D341Med (cell line): ENCODE data around the gene MEF2C.
"Not testable (repeated sequence)": the region's sequence is repeated elsewhere in the genome, so short reads cannot be mapped to it uniquely, and the experiment has no call there.

ENCODE experiments used
- DNase-seq: peaks from one replicate; pipeline ENCODE4 v3.0.0; 2012; ENCODE audit warnings: low spot score

Gene MEF2C

GRCh38 chr5:88862547-88863175 lies 20.3 kb downstream of the MEF2C start:
- DNase-seq, result no peak

GRCh38 chr5:88861231-88861630 lies 21.8 kb downstream of the MEF2C start:
- DNase-seq, result no peak

- no peak for DNase-seq
These were observed 22.5 kb downstream of the MEF2C start for GRCh38 chr5:88860501-88860900.

- DNase-seq, result no peak
These were observed 24.6 kb downstream of the MEF2C start for GRCh38 chr5:88858392-88858791.

GRCh38 chr5:88856381-88856780 lies 26.6 kb downstream of the MEF2C start:
- not testable (repeated sequence) for DNase-seq

- no peak for DNase-seq
These were observed 28.2 kb downstream of the MEF2C start for GRCh38 chr5:88854769-88855168.

- no peak for DNase-seq
These were observed 35.6 kb downstream of the MEF2C start for GRCh38 chr5:88847420-88847819.

- DNase-seq, result no peak
These were observed 36.5 kb downstream of the MEF2C start for GRCh38 chr5:88846434-88846833.

- no peak for DNase-seq
These were observed 37.8 kb downstream of the MEF2C start for GRCh38 chr5:88845081-88845697.

GRCh38 chr5:88842784-88843183 lies 40.2 kb downstream of the MEF2C start:
- no peak for DNase-seq

GRCh38 chr5:88841212-88841611 lies 41.8 kb downstream of the MEF2C start:
- DNase-seq, result no peak

GRCh38 chr5:88840495-88840894 lies 42.5 kb downstream of the MEF2C start:
- DNase-seq, result no peak

GRCh38 chr5:88839238-88839637 lies 43.7 kb downstream of the MEF2C start:
- DNase-seq, result no peak

- DNase-seq, result no peak
These were observed 44.5 kb downstream of the MEF2C start for GRCh38 chr5:88838500-88838899.

- no peak for DNase-seq
These were observed 45.2 kb downstream of the MEF2C start for GRCh38 chr5:88837817-88838216.

GRCh38 chr5:88837222-88837621 lies 45.8 kb downstream of the MEF2C start:
- no peak for DNase-seq

- DNase-seq, result no peak
These were observed 46.7 kb downstream of the MEF2C start for GRCh38 chr5:88836195-88836838.

GRCh38 chr5:88834499-88834898 lies 48.5 kb downstream of the MEF2C start:
- DNase-seq, result no peak

- no peak for DNase-seq
These were observed 48.9 kb downstream of the MEF2C start for GRCh38 chr5:88834131-88834462.

- no peak for DNase-seq
These were observed 49.4 kb downstream of the MEF2C start for GRCh38 chr5:88833371-88834130.

GRCh38 chr5:88831816-88832215 lies 51.2 kb downstream of the MEF2C start:
- DNase-seq, result no peak

- DNase-seq, result no peak
These were observed 52.4 kb downstream of the MEF2C start for GRCh38 chr5:88830567-88830966.

- no peak for DNase-seq
These were observed 53.2 kb downstream of the MEF2C start for GRCh38 chr5:88829775-88830174.
